ENCODE data around the gene PCDHGA10.
A peak's percentile ranks its signal among the peaks of the same experiment; 100 is the strongest.
"Not testable (repeated sequence)": the region's sequence is repeated elsewhere in the genome, so short reads cannot be mapped to it uniquely, and the experiment has no call there.

The PCDHGA10 gene

DNA sequence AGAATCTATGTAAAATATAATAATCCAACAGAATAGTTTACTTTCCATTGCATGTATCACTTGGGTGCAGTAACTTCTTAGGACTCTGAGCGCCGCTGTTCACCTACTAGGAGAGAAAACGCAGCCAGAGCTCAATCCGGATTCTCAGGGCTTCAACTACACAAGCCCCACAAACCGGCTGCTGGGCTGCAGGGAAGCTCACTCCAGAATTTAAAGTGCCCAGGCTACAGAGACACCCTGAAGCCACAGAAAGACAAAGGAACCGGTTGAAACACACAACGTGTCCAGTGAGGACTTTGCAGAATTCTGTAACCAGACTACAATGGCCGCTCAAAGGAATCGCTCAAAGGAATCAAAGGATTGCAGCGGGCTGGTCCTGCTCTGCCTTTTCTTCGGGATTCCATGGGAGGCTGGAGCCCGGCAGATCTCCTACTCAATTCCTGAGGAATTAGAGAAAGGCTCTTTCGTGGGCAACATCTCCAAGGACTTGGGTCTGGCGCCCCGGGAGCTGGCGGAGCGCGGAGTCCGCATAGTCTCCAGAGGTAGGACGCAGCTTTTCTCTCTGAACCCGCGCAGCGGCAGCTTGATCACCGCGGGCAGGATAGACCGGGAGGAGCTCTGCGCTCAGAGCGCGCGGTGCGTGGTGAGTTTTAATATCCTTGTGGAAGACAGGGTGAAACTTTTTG lies at the start of gene PCDHGA10:
Gene PCDHGA10, plus strand, starts transcription at position 134 of the 686 bp plus-strand sequence. Its CDS starts 189 bp downstream, at position 323.
- peak; percentile 63 for DNase-seq

DNA sequence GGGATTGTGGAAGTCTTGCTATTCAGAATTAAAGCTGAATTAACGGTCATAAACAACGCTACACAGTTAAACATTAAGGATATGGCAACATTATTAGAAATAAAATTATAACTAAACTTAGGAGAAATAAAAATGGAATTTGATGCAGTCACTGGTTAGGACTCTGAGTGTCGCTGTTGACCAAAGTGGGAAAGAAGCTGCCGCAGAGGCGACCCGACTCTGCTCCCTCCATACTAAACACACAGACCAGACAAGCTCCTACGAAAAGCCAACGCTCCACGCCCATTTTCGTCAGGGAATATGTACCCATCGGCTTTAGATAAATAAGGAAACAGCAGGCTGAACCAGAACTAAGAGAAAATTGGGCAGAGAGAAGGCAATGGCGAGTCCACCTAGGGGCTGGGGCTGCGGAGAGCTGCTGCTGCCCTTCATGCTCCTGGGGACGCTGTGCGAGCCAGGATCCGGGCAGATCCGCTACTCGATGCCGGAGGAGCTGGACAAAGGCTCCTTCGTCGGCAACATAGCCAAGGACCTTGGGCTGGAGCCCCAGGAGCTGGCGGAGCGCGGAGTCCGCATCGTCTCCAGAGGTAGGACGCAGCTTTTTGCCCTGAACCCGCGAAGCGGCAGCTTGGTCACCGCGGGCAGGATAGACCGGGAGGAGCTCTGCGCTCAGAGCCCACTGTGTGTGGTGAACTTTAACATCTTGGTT lies 48.7 kb upstream of the PCDHGA10 start, which contains the start of gene PCDHGA5:
Gene PCDHGA5, plus strand, starts transcription at position 211 of the 709 bp plus-strand sequence. Its CDS starts 169 bp downstream, at position 380.
- DNase-seq: no peak

DNA sequence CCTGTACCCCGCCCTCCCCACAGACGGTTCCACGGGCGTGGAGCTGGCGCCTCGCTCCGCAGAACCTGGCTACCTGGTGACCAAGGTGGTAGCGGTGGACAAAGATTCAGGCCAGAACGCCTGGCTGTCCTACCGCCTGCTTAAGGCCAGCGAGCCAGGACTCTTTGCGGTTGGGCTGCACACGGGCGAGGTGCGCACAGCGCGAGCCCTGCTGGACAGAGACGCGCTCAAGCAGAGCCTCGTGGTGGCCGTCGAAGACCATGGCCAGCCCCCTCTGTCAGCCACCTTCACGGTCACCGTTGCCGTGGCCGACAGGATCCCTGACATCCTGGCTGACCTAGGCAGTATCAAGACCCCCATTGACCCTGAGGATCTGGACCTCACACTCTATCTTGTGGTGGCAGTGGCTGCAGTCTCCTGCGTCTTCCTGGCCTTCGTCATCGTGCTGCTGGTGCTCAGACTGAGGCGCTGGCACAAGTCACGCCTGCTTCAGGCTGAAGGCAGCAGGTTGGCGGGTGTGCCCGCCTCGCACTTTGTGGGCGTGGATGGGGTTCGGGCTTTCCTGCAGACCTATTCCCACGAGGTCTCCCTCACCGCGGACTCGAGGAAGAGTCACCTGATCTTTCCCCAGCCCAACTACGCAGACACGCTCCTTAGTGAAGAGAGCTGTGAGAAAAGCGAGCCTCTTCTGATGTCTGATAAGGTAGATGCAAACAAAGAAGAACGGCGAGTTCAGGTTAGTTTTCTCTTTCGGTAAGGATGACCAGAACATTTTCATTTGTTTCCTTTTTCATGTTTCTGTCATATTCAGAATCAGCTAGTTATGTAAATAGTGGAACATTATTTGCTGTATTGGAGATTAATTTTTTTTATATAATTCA lies 46.5 kb upstream of the PCDHGA10 start:
- no peak for DNase-seq

DNA sequence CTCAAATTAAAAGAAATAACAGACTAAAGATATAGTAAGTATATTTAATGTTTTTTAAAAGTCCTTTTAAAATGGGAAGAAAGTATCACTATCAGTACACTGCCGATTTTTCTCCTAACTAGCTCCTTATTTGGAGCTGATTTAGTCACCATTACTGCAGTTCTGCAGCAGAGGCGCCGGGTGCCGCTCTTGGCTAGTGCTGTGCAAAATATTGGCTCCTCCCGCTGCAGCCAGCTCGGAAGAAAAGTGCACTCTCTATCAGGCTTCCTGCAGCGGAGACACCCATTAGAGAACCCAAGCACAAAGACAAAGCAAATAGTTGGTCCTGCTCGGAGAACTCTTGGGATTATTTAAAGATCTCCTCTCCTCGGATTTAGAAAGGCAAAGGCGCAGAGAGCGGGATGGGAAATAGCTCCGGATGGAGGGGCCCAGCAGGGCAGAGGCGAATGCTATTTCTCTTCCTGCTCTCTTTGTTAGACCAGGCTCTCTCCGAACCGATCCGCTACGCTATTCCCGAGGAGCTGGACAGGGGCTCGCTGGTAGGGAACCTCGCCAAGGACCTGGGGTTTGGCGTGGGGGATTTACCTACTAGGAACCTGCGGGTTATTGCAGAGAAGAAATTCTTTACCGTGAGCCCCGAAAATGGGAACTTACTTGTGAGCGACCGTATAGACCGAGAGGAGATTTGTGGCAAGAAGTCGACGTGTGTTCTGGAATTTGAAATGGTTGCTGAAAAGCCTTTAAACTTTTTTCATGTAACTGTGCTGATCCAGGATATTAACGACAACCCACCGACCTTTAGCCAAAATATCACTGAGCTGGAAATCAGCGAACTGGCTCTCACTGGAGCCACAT lies 42.6 kb upstream of the PCDHGA10 start, which contains the start of gene PCDHGB3:
Gene PCDHGB3, plus strand, starts transcription at position 249 of the 855 bp plus-strand sequence. Its CDS starts 153 bp downstream, at position 402.
- DNase-seq: peak; percentile 49

DNA sequence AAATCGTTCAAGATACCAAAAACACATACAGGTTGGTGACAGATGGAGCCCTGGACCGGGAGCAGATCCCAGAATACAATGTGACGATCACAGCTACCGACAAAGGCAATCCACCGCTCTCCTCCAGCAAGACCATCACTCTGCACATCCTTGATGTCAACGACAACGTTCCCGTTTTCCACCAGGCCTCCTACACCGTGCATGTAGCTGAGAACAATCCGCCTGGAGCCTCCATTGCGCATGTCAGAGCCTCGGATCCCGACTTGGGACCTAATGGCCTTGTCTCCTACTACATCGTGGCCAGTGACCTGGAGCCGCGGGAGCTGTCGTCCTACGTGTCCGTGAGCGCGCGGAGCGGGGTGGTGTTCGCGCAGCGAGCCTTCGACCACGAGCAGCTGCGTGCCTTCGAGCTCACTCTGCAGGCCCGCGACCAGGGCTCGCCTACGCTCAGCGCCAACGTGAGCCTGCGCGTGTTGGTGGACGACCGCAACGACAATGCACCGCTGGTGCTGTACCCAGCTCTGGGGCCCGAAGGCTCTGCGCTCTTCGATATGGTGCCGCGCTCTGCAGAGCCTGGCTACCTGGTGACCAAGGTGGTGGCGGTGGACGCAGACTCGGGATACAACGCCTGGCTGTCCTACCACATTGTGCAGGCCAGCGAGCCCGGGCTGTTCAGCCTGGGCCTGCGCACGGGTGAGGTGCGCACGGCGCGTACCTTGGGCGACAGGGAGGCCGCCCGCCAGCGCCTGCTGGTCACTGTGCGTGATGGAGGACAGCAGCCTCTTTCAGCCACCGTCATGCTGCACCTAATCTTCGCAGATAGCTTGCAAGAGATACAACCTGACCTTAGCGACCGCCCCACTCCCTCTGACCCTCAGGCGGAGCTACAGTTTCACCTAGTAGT lies 41.0 kb upstream of the PCDHGA10 start:
- no peak for DNase-seq

DNA sequence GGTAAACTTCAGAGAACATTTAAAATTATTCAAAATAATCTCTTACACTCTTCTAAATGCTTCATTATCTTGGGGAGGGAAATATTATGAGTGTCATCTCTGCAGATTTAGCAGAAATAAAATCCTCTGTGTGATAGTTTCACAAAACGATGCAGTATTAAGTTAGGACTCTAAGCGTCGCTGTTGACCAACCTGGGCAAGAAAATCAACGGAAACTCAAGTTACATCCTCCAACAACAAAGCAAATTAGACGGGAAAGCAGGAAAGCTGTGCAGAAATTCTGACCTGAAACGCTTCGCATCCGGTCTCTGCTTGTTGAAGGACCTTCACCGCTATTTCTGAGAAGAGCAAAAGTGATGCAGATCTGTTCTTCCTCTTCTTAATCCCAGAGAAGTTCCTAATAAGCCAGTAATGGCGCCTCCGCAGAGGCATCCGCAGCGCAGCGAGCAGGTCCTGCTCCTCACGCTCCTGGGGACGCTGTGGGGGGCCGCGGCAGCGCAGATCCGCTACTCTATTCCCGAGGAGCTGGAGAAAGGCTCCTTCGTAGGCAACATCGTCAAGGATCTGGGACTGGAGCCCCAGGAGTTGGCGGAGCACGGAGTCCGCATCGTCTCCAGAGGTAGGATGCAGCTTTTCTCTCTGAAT lies 39.0 kb upstream of the PCDHGA10 start, which contains the start of gene PCDHGA6:
Gene PCDHGA6, plus strand, starts transcription at position 219 of the 645 bp plus-strand sequence. Its CDS starts 193 bp downstream, at position 412.
- DNase-seq: no peak

DNA sequence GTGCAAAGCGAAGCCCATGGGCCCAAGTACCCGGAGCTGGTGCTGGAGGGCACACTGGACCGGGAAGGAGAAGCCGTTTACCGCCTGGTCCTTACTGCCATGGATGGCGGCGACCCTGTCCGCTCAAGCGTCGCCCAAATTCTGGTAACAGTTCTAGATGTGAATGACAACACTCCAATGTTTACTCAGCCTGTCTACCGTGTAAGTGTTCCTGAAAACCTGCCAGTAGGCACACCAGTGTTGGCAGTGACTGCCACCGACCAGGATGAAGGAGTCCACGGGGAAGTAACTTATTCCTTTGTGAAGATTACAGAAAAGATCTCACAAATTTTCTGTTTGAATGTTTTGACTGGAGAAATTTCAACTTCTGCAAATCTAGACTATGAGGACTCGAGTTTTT lies 38.2 kb upstream of the PCDHGA10 start:
- DNase-seq: no peak

DNA sequence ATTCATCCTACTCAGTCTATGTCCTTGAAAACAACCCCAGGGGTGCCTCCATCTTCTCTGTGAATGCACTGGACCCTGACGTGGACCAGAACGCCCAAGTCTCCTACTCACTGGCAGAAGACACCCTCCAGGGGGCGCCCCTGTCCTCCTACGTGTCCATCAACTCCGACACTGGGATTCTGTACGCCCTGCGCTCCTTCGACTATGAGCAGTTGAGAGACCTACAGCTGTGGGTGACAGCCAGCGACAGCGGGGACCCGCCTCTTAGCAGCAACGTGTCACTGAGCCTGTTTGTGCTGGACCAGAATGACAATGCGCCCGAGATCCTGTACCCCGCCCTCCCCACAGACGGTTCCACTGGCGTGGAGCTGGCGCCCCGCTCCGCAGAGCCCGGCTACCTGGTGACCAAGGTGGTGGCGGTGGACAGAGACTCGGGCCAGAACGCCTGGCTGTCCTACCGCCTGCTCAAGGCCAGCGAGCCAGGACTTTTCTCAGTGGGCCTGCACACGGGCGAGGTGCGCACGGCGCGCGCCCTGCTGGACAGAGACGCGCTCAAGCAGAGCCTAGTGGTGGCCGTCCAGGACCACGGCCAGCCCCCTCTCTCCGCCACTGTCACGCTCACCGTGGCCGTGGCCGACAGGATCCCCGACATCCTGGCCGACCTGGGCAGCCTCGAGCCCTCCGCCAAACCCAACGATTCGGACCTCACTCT lies 37.2 kb upstream of the PCDHGA10 start:
- DNase-seq: not testable (repeated sequence)

DNA sequence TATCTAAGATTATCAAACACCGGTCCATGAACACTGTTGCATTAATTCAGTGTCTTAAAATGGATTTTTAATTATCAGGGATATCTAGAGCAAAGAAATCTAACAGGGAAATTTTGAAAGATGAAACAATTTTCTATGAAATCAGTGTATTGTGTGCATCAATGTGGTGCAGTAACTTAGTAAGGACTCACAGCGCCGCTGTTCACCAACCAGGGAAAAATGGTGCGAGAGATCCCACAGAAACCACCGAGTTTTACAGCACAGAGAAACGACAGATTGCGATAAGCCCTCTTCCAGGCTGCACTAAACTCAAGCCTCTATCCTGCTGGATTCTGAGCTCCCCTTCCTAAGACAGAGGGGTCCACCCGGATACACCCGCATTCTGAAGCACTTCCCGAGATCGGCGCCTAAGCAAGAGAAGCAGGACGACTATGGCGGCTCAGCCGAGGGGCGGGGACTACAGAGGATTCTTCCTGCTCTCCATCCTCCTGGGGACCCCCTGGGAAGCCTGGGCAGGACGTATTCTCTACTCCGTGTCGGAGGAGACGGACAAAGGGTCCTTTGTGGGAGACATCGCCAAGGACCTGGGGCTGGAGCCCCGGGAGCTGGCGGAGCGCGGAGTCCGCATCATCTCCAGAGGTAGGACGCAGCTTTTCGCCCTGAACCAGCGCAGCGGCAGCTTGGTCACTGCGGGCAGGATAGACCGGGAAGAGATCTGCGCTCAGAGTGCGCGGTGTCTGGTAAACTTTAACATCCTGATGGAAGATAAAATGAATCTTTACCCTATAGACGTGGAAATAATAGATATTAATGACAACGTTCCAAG lies 30.1 kb upstream of the PCDHGA10 start, which contains the start of gene PCDHGA7:
Gene PCDHGA7, plus strand, starts transcription at position 274 of the 826 bp plus-strand sequence. Its CDS starts 158 bp downstream, at position 432.
- no peak for DNase-seq

DNA sequence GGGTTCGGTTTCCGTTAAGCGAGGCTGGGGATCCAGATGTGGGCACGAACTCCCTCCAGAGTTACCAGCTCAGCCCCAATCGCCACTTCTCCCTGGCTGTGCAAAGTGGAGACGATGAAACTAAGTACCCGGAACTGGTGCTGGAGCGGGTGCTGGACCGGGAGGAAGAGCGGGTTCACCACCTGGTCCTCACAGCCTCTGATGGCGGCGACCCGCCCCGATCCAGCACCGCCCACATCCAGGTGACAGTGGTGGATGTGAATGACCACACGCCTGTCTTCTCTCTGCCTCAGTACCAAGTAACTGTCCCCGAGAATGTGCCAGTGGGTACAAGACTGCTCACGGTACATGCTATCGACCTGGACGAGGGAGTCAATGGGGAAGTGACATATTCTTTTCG lies 29.4 kb upstream of the PCDHGA10 start:
- DNase-seq: no peak

DNA sequence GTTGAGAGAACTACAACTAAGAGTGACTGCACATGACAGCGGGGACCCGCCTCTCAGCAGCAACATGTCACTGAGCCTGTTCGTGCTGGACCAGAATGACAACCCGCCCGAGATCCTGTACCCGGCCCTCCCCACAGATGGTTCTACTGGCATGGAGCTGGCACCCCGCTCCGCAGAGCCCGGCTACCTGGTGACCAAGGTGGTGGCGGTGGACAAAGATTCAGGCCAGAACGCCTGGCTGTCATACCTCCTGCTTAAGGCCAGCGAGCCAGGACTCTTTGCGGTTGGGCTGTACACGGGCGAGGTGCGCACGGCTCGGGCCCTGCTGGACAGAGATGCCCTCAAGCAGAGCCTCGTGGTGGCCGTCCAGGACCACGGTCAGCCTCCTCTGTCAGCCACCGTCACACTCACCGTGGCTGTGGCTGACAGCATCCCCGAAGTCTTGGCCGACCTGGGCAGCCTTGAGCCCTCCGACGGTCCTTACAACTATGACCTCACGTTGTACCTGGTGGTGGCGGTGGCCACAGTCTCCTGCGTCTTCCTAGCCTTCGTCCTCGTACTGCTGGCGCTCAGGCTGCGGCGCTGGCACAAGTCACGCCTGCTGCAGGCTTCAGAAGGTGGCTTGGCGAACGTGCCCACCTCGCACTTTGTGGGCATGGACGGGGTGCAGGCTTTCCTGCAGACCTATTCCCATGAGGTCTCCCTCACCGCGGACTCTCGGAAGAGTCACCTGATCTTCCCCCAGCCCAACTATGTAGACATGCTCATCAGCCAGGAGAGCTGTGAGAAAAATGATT lies 28.1 kb upstream of the PCDHGA10 start:
- DNase-seq: no peak

DNA sequence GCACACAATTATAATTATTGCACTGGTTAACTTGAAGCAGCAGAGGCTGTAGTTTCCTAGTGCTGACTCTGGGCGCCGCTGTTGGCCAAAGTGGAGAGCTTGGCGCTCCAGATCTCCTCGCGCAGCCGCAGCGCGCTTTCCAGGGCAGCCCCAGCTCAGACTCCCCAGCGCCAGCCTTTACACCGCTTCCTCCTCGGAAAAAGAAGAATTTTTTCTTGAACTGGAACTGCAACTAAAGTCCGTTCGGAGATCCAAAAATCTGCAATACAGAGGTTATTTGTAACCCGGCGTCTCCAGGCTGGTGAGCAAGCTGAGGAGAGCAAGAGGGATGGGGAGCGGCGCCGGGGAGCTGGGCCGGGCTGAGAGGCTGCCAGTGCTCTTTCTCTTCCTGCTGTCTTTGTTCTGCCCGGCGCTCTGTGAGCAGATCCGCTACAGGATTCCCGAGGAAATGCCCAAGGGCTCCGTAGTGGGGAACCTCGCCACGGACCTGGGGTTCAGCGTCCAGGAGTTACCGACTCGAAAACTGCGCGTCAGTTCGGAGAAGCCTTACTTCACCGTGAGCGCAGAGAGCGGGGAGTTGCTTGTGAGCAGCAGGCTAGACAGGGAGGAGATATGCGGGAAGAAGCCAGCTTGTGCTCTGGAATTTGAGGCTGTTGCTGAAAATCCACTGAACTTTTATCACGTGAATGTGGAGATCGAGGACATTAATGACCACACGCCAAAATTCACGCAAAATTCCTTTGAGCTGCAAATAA lies 25.1 kb upstream of the PCDHGA10 start, which contains the start of gene PCDHGB4:
Gene PCDHGB4, plus strand, starts transcription at position 142 of the 755 bp plus-strand sequence. Its CDS starts 187 bp downstream, at position 329.
- DNase-seq: peak; percentile 28

DNA sequence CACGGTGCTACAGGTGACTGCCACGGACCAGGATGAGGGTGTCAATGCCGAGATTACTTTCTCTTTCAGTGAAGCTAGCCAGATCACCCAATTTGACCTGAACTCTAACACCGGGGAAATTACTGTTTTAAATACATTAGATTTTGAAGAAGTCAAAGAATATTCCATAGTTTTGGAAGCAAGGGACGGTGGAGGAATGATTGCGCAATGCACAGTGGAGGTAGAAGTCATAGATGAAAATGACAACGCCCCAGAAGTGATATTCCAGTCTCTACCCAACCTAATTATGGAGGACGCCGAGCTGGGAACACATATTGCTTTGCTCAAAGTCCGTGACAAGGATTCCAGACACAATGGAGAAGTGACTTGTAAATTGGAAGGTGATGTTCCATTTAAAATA lies 24.1 kb upstream of the PCDHGA10 start:
- DNase-seq: no peak

DNA sequence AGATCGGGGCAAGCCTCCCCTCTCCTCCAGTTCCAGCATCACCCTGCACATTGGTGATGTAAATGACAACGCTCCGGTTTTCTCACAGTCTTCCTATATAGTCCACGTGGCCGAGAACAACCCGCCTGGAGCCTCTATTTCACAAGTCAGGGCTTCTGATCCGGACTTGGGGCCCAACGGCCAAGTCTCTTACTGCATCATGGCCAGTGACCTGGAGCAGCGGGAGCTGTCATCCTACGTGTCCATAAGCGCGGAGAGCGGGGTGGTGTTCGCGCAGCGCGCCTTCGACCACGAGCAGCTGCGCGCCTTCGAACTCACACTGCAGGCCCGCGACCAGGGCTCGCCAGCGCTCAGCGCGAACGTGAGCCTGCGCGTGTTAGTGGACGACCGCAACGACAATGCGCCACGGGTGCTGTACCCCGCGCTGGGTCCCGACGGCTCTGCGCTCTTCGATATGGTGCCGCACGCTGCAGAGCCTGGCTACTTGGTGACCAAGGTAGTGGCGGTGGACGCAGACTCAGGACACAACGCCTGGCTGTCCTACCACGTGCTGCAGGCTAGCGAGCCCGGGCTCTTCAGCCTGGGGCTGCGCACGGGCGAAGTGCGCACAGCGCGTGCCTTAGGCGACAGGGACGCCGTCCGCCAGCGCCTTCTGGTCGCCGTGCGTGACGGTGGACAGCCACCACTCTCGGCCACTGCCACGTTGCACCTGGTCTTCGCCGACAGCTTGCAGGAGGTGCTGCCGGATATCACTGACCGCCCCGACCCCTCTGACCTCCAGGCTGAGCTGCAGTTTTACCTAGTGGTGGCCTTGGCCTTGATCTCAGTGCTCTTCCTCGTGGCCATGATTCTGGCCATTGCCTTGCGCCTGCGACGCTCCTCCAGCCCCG lies 23.4 kb upstream of the PCDHGA10 start:
- no peak for DNase-seq

DNA sequence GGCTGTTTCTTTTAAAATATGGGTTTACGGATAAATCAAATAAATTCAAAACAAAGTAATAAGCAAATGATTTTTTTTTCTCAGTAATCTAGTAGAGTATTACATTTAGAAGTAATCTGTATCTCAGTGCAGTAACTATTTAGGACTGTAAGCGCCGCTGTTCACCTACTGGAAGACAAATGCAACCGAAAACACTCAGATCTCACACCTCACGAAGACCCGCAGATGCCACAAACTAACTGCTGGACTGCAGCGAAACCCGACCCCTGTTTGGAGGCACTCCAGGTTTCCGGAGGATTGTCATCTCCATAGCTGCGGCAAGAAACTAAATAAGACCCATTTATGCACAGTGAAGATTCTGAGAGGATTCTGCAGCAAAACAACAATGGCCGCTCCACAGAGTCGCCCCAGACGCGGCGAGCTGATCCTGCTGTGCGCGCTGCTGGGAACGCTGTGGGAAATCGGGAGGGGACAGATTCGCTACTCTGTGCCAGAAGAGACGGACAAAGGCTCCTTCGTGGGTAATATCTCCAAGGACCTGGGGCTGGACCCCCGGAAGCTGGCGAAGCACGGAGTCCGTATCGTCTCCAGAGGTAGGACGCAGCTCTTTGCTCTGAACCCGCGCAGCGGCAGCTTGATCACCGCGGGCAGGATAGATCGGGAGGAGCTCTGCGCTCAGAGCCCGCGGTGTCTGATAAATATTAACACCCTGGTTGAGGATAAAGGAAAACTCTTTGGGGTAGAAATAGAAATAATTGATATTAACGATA lies 20.2 kb upstream of the PCDHGA10 start, which contains the start of gene PCDHGA8:
Gene PCDHGA8, plus strand, starts transcription at position 205 of the 770 bp plus-strand sequence. Its CDS starts 181 bp downstream, at position 386.
- no peak for DNase-seq

Data from CD4-positive, alpha-beta T cell treated with Interleukin-21 for 1 hour (primary cell).